SU-DHL-6 (cell line): ENCODE measurements around the gene RASSF1.

Experiments
- H2AFZ ChIP-seq: fragments of 200-600 bp; sonication (generic); 2 replicates; pipeline ENCODE4 v1.6.1; 2014; ENCODE audit warnings: low read depth, mild to moderate bottlenecking, moderate library complexity, mixed read lengths, antibody characterized with exemption, low read length; ENCODE audit not compliant: severe bottlenecking
- H3F3A ChIP-seq: fragments of 200-600 bp; shearing (Covaris generic); 2 replicates; pipeline ENCODE4 v1.6.0; 2016; ENCODE audit warnings: antibody characterized with exemption, mild to moderate bottlenecking; ENCODE audit not compliant: insufficient read depth
- H3K27ac ChIP-seq: fragments of 200-600 bp; sonication (generic); 2 replicates; pipeline ENCODE4 v1.5.1; 2016; ENCODE audit warnings: low read depth, mild to moderate bottlenecking, low read length, moderate library complexity, mixed read lengths
- H3K27me3 ChIP-seq: fragments of 200-600 bp; sonication (generic), shearing (Covaris generic); 2 replicates; pipeline ENCODE4 v1.6.0; 2014; ENCODE audit warnings: mild to moderate bottlenecking, low read length
- H3K36me3 ChIP-seq: fragments of 200-600 bp; sonication (generic); 2 replicates; pipeline ENCODE4 v1.6.1; 2014; ENCODE audit warnings: mild to moderate bottlenecking, low read length, mixed read lengths
- H3K4me2 ChIP-seq: fragments of 300-600, 200-600 bp; shearing (Covaris generic), sonication (generic); 2 replicates; pipeline ENCODE4 v1.6.0; 2014; ENCODE audit warnings: low read length, low read depth, mild to moderate bottlenecking; ENCODE audit not compliant: poor library complexity, severe bottlenecking
- H3K4me3 ChIP-seq: fragments of 200-600 bp; sonication (generic); 2 replicates; pipeline ENCODE4 v1.5.1; 2014; ENCODE audit warnings: antibody characterized with exemption, low read length, mild to moderate bottlenecking, mixed read lengths; ENCODE audit not compliant: insufficient read depth, poor library complexity, severe bottlenecking
- H3K79me2 ChIP-seq: fragments of 200-600 bp; sonication (generic); 2 replicates; pipeline ENCODE4 v1.6.1; 2014; ENCODE audit warnings: mild to moderate bottlenecking, low read length, moderate library complexity; ENCODE audit not compliant: insufficient read depth
- H3K9ac ChIP-seq: fragments of 200-600 bp; sonication (generic); 2 replicates; pipeline ENCODE4 v1.7.0; 2014; ENCODE audit warnings: mild to moderate bottlenecking, low read length
- H3K9me2 ChIP-seq: fragments of 200-600 bp; sonication (generic); replicated peaks from 2 replicates; pipeline ENCODE4 v1.6.1; 2014; ENCODE audit warnings: low read length; ENCODE audit not compliant: insufficient read depth
- H3K9me3 ChIP-seq: fragments of 200-600 bp; sonication (generic); 2 replicates; pipeline ENCODE4 v1.6.1; 2014; ENCODE audit warnings: low read length, mixed read lengths; ENCODE audit not compliant: insufficient read depth
- H4K20me1 ChIP-seq: fragments of 200-600 bp; sonication (generic); 2 replicates; pipeline ENCODE4 v1.6.1; 2014; ENCODE audit warnings: low read depth, mild to moderate bottlenecking, antibody characterized with exemption, low read length, moderate library complexity, mixed read lengths
- CTCF ChIP-seq: fragments of 200-600 bp; sonication (generic); IDR thresholded peaks from one replicate; pipeline ENCODE4 v1.5.1; 2017; ENCODE audit warnings: antibody characterized with exemption, mild to moderate bottlenecking, low read length, moderate library complexity; ENCODE audit not compliant: insufficient read depth, poor library complexity, severe bottlenecking
- EZH2phosphoT487 ChIP-seq: fragments of 200-600 bp; sonication (generic), shearing (Covaris generic); conservative IDR thresholded peaks from 2 replicates; pipeline ENCODE4 v1.6.1; 2018; ENCODE audit warnings: mild to moderate bottlenecking, antibody characterized with exemption, low read length, moderate library complexity, mixed read lengths

The RASSF1 gene

GRCh38 chr3:50324351-50325112 lies 16.1 kb downstream of the RASSF1 start:
- TF ChIP-seq EZH2phosphoT487 (no peak), CTCF (peak; percentile 60)
- Histone ChIP-seq H3K4me3 (no peak overlapping the region), H4K20me1 (no peaks in the 10 kb centered on the region), H3K4me2 (no peak overlapping the region), H2AFZ (no peak overlapping the region), H3K36me3 (no peaks in the 10 kb centered on the region), H3K79me2 (peaks cover 13% of the 10 kb centered on the region), H3F3A (peaks cover 9% of the 10 kb centered on the region), H3K9me3 (no peaks in the 10 kb centered on the region), H3K27me3 (no peaks in the 10 kb centered on the region), H3K9ac (no peak overlapping the region), H3K9me2 (no peaks in the 10 kb centered on the region), H3K27ac (no peak overlapping the region)

GRCh38 chr3:50323614-50324199 lies 16.9 kb downstream of the RASSF1 start:
- H3K9me2 ChIP-seq: no peaks in the 10 kb centered on the region
- H2AFZ ChIP-seq: no peak overlapping the region
- H3K27ac ChIP-seq: no peak overlapping the region
- TF ChIP-seq EZH2phosphoT487 (no peak), CTCF (no peak)
- peaks cover 5% of the 10 kb centered on the region for H3F3A ChIP-seq
- H3K9me3 ChIP-seq: no peaks in the 10 kb centered on the region
- H3K27me3 ChIP-seq: no peaks in the 10 kb centered on the region
- no peak overlapping the region for H3K4me2 ChIP-seq
- no peaks in the 10 kb centered on the region for H3K36me3 ChIP-seq
- peaks cover 13% of the 10 kb centered on the region for H3K79me2 ChIP-seq
- H4K20me1 ChIP-seq: no peaks in the 10 kb centered on the region
- no peak overlapping the region for H3K9ac ChIP-seq
- H3K4me3 ChIP-seq: no peak overlapping the region

- Histone ChIP-seq H3K4me3 (no peak overlapping the region), H3K9me2 (no peaks in the 10 kb centered on the region), H3F3A (no peaks in the 10 kb centered on the region), H3K36me3 (no peaks in the 10 kb centered on the region), H3K27ac (no peak overlapping the region), H3K4me2 (no peak overlapping the region), H3K9ac (no peak overlapping the region), H3K79me2 (peaks cover 13% of the 10 kb centered on the region), H2AFZ (no peak overlapping the region), H3K9me3 (no peaks in the 10 kb centered on the region), H3K27me3 (no peaks in the 10 kb centered on the region), H4K20me1 (no peaks in the 10 kb centered on the region)
- no peak for TF ChIP-seq EZH2phosphoT487
- no peak for TF ChIP-seq CTCF
These were observed 17.5 kb downstream of the RASSF1 start for GRCh38 chr3:50323092-50323600.
